K562 (cell line): ENCODE results near the gene SLC4A2. TPM values are rescaled to one million over a fixed set of nuclear protein-coding genes. Genes with fewer than 3 reads are reported as not detected.

Experiments used
- EP300 ChIP-seq: IDR thresholded peaks from 2 replicates; pipeline ENCODE4 v1.6.1; 2012; ENCODE audit warnings: low read length, improper control_type of control experiment
- ERF ChIP-seq: fragments of 450-650 bp; formaldehyde crosslinking; IDR thresholded peaks from 2 replicates; pipeline ENCODE4 v1.4.0; 2020; ENCODE audit warnings: mild to moderate bottlenecking, mixed read lengths
- HDAC2 ChIP-seq: fragments of 450-650 bp; IDR thresholded peaks from 2 replicates; pipeline ENCODE4 v1.6.1; 2016; ENCODE audit warnings: mild to moderate bottlenecking
- NCOA1 ChIP-seq: fragments of 450-650 bp; IDR thresholded peaks from 2 replicates; pipeline ENCODE4 v1.6.1; 2016; ENCODE audit warnings: low read depth
- PTRF ChIP-seq: fragments of 450-650 bp; IDR thresholded peaks from 2 replicates; pipeline ENCODE4 v1.6.1; 2016; ENCODE audit warnings: mild to moderate bottlenecking, missing genetic modification characterization, missing compliant biosample characterization
- RBM22 ChIP-seq: fragments of 200-400 bp; formaldehyde crosslinking; IDR thresholded peaks from 2 replicates; pipeline ENCODE4 v1.6.1; 2018; ENCODE audit warnings: low read length, low read depth; ENCODE audit not compliant: poor library complexity, severe bottlenecking
- ZNF655 ChIP-seq: fragments of 250-450 bp; sonication (Bioruptor Pico); IDR thresholded peaks from 2 replicates; pipeline ENCODE4 v1.5.0; 2021
- polyA plus RNA-seq, 8 experiments: library from polyadenylated mRNA; depleted of rRNA in 4 of 8; stranded (reverse) in 5 of 8; unstranded in 3 of 8; fragments of >200 nt; fragmentation: Nextera tagmentation in 2 of 8; fragmentation: Illumina TruSeq in 1 of 8; extraction: Ambion mirVana in 2 of 8; extraction: Trizol in 1 of 8; gene quantifications; 2 replicates each; pipeline versions ENCODE4 v1.2.1 to v1.2.3, GENCODE V29; 2011 to 2014; ENCODE audit warnings: inconsistent platforms in 1 of 8, missing spikeins in 1 of 8
- total RNA-seq, 7 experiments: library from RNA; depleted of rRNA in 6 of 7; stranded (reverse); fragments of >200 nt in 6 of 7; fragmentation: Illumina TruSeq in 2 of 7; extraction: Trizol in 2 of 7; gene quantifications; 2 replicates each; pipeline versions ENCODE4 v1.2.1 to v1.2.3, GENCODE V29; 2011 to 2021; ENCODE audit warnings: low replicate concordance in 1 of 7
- TF ChIP-seq, protein P1 (sequence below), 2 experiments: fragments of 450-650 bp; IDR thresholded peaks; 2 replicates each; pipeline ENCODE4 v1.6.1; 2016; ENCODE audit warnings: mild to moderate bottlenecking in 2 of 2, borderline replicate concordance in 1 of 2, low read depth in 1 of 2, moderate library complexity in 1 of 2
- TF ChIP-seq, protein P2 (sequence below): fragments of 450-650 bp; formaldehyde crosslinking; IDR thresholded peaks from 2 replicates; pipeline ENCODE4 v1.4.0; 2020; ENCODE audit warnings: mild to moderate bottlenecking, mixed read lengths

Gene SLC4A2
- total and polyA plus RNA-seq, 9 of the 15 experiments (the other 6 are each of a cell fraction or from before 2014, with no cell fraction given), result 11.4 to 375 (median 130) TPM

DNA sequence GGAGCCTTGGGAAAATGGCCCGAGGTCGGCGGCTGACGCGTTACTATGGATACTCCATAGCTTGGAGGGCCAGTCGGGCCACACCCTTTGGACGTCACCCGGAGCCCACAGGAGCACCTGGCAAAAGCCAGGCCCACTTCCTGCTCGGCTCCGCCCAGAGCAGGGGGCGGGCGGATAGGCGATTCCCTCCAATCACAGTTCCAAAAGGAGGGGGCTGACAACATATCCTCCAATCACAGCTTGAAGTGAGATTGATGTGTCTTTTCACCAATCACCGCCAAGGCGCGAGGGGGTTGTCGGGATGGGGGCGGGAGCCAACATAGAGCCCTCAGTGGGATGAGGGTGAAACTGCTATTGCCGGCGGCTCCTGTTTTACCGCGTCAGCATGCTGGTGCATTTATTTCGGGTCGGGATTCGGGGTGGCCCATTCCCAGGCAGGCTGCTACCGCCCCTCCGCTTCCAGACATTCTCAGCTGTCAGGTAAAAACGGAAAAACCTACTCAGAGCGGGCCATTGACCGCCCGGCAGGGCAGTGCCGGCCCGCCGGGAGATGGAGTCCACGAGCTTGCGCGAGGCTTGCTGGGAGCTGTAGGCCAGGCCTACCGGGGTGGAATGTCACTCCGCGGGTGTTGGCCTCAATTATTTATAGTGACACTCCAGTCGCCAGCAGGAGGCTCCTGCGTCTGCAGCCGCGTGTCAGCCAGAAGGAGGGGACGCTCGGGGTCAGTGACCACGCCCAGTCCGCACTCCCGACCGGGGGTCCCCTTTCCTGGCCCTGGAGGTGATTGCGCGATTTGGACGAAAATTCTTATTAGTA is 31.1 kb upstream of the SLC4A2 start, which contains the start of gene ABCB8 (continued):
- TF ChIP-seq, protein P1, sequence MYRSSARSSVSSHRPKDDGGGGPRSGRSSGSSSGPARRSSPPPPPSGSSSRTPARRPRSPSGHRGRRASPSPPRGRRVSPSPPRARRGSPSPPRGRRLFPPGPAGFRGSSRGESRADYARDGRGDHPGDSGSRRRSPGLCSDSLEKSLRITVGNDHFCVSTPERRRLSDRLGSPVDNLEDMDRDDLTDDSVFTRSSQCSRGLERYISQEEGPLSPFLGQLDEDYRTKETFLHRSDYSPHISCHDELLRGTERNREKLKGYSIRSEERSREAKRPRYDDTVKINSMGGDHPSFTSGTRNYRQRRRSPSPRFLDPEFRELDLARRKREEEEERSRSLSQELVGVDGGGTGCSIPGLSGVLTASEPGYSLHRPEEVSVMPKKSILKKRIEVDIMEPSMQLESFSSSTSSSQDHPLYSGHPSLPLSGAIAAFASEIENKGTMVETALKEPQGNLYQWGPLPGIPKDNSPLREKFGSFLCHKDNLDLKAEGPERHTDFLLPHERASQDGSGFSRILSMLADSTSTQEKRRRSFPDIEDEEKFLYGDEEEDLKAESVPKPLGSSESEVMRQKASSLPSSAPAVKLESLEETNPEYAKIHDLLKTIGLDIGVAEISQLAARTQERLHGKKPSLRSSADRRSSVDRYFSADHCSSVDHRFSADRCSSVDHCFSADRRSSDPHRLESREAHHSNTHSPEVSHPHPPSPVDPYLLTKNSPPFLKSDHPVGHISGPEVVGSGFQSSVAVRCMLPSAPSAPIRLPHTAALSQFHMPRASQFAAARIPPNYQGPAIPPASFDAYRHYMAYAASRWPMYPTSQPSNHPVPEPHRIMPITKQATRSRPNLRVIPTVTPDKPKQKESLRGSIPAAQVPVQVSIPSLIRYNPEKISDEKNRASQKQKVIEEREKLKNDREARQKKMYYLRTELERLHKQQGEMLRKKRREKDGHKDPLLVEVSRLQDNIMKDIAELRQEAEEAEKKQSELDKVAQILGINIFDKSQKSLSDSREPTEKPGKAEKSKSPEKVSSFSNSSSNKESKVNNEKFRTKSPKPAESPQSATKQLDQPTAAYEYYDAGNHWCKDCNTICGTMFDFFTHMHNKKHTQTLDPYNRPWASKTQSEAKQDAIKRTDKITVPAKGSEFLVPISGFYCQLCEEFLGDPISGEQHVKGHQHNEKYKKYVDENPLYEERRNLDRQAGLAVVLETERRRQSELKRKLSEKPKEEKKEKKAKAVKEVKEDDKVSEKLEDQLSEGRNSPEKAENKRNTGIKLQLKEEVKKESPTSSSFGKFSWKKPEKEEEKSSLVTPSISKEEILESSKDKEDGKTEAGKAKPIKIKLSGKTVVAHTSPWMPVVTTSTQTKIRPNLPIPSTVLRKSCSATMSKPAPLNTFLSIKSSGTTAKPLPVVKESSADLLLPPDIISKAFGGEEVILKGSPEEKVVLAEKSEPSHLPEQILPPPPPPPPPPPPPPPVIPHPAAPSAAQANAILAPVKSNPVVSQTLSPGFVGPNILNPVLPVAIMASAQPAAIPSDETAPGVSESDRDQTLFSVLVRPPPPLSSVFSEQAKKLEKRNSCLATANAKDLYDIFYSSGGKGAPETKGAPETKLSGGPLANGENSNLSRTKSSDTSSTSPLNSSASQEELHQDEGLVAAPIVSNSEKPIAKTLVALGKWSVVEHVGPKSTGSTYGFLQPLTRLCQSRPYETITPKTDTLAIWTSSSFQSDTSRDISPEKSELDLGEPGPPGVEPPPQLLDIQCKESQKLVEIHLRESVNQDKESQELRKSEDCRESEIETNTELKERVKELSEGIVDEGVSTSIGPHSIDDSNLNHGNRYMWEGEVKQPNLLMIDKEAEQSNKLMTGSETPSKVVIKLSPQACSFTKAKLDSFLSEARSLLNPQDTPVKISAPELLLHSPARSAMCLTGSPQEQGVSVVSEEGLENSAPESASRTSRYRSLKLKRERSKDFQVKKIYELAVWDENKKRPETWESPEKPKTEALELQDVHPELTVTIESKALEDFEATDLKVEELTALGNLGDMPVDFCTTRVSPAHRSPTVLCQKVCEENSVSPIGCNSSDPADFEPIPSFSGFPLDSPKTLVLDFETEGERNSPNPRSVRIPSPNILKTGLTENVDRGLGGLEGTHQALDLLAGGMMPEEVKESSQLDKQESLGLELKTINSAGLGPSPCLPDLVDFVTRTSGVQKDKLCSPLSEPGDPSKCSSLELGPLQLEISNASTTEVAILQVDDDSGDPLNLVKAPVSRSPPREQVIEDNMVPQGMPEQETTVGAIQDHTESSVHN (IDR thresholded peaks at IDR 0.05; ENCODE audit: borderline replicate concordance in 1 of 2, low read depth in 1 of 2), result no peak; a peak in 1 of 4 replicates
- TF ChIP-seq ERF (CRISPR knock-in tag) (peak; percentile 66), PTRF (tag) (no peak), EP300 (peak; percentile 50; the same call in 1 of the 2 replicates), NCOA1 (no peak), ZNF655 (no peak), RBM22 (peak; percentile 21), HDAC2 (peak; percentile 90)
- TF ChIP-seq, protein P2, sequence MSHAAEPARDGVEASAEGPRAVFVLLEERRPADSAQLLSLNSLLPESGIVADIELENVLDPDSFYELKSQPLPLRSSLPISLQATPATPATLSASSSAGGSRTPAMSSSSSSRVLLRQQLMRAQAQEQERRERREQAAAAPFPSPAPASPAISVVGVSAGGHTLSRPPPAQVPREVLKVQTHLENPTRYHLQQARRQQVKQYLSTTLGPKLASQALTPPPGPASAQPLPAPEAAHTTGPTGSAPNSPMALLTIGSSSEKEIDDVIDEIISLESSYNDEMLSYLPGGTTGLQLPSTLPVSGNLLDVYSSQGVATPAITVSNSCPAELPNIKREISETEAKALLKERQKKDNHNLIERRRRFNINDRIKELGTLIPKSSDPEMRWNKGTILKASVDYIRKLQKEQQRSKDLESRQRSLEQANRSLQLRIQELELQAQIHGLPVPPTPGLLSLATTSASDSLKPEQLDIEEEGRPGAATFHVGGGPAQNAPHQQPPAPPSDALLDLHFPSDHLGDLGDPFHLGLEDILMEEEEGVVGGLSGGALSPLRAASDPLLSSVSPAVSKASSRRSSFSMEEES (CRISPR knock-in tag), result no peak
